ENCODE results near the gene ARHGEF3. TPM values are rescaled to one million over a fixed set of nuclear protein-coding genes. Genes with fewer than 3 reads are reported as not detected.

ARHGEF3 gene
- total and polyA plus RNA-seq, 9 donors: 23.5 to 48.2 (median 39.5) TPM

DNA sequence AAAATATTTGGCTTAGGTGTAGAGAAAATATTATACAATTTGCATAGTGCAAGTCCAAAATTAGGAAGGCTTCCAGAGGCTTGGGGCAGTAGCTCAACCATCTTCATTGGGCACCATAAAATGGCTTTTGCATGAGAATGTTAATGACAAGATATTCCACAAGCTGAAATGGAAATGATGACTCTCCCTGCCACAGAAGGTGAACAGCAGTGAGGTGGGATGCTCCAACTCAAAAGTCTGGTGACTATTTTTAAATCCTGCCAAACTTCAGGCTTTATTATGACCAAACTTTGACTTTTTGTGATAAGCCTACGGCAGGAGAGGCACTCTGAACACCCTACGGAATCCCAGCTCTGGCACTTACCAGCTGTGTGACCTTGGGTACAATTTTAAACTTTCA lies 37.6 kb downstream of the ARHGEF3 start:
- no peaks in the 10 kb centered on the region for H3K9me3 ChIP-seq
- peaks cover 2% of the 10 kb centered on the region for H3K4me1 ChIP-seq (ENCODE audit: insufficient read depth)
- TF ChIP-seq POLR2A (IDR thresholded peaks at IDR 0.05) (no peak), EP300 (IDR thresholded peaks at IDR 0.05) (no peak)
- TF ChIP-seq, protein P1, sequence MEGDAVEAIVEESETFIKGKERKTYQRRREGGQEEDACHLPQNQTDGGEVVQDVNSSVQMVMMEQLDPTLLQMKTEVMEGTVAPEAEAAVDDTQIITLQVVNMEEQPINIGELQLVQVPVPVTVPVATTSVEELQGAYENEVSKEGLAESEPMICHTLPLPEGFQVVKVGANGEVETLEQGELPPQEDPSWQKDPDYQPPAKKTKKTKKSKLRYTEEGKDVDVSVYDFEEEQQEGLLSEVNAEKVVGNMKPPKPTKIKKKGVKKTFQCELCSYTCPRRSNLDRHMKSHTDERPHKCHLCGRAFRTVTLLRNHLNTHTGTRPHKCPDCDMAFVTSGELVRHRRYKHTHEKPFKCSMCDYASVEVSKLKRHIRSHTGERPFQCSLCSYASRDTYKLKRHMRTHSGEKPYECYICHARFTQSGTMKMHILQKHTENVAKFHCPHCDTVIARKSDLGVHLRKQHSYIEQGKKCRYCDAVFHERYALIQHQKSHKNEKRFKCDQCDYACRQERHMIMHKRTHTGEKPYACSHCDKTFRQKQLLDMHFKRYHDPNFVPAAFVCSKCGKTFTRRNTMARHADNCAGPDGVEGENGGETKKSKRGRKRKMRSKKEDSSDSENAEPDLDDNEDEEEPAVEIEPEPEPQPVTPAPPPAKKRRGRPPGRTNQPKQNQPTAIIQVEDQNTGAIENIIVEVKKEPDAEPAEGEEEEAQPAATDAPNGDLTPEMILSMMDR (IDR thresholded peaks at IDR 0.05): no peak
- intact Hi-C loops (cut with DNase I): no loop called here
- no peaks in the 10 kb centered on the region for H3K36me3 ChIP-seq
- WGBS, 3 donors: 38 to 68% (median 50%) methylated on average over 2 of the region's 2 CpGs
- no peak overlapping the region for H3K27ac ChIP-seq
- H3K27me3 ChIP-seq: no peaks in the 10 kb centered on the region
- DNase-seq: no peak
- no peak overlapping the region for H3K4me3 ChIP-seq

DNA sequence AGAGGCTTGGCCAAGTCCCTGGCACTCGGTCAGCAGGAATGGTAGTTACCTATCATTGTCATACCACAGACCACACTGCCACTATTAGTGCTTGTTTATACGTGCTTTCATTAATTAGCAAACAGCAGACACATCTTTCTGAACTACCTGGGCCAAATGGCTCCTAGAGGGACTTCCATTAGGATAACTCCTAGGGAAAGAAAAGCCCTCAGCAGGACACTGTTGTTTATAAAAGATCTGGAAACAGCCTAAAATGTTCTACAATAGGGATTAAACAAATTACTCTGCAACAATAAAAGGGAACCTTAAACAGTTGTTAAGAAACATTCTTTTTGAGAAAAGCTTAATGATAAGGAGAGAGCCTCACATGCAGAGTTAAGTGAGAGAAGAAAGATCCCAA lies 38.5 kb downstream of the ARHGEF3 start:
- Histone ChIP-seq H3K4me1 (ENCODE audit: insufficient read depth) (no peaks in the 10 kb centered on the region), H3K27ac (no peak overlapping the region)
- intact Hi-C loops (cut with DNase I): no loop called here

DNA sequence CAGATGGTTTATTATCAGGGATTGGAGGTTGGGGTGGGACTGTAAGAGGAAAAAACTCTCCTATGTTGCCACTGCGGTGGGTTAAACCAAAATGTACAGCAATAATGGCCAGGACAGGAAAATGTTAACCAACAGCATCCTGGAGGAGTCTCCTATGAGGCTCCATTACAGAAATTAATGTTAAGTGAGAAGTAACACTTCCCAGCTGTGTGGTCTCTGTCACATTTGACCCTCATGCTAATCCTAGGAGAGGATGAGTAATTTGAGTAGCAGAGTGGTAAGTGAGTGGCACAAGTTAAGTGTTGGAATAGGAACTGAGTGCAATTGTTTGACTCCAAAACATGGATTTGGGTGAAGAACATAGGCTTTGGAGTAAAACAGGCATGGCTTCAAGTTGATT lies 39.0 kb downstream of the ARHGEF3 start:
- 90 to 100% (median 92%) methylated on average over 1 of the region's 1 CpG for WGBS, 3 donors
- no peak for DNase-seq
- no peak for TF ChIP-seq POLR2A (IDR thresholded peaks at IDR 0.05)
- TF ChIP-seq, protein P1 (IDR thresholded peaks at IDR 0.05): no peak
- no peak for TF ChIP-seq EP300 (IDR thresholded peaks at IDR 0.05)
- Histone ChIP-seq H3K9me3 (no peaks in the 10 kb centered on the region), H3K27me3 (no peaks in the 10 kb centered on the region), H3K27ac (no peak overlapping the region), H3K36me3 (no peaks in the 10 kb centered on the region), H3K4me1 (ENCODE audit: insufficient read depth) (no peaks in the 10 kb centered on the region), H3K4me3 (no peak overlapping the region)
- intact Hi-C loops (cut with DNase I): no loop called here

More for the DNA sequence above, 38.5 kb downstream of the ARHGEF3 start:
- no peaks in the 10 kb centered on the region for H3K9me3 ChIP-seq
- no peaks in the 10 kb centered on the region for H3K36me3 ChIP-seq
- TF ChIP-seq EP300 (IDR thresholded peaks at IDR 0.05) (no peak), POLR2A (IDR thresholded peaks at IDR 0.05) (no peak)
- TF ChIP-seq, protein P1 (IDR thresholded peaks at IDR 0.05): no peak
- no peaks in the 10 kb centered on the region for H3K27me3 ChIP-seq
- no peak overlapping the region for H3K4me3 ChIP-seq
- no peak for DNase-seq
- WGBS, 3 donors: 91 to 96% (median 93%) methylated on average over 2 of the region's 2 CpGs

DNA sequence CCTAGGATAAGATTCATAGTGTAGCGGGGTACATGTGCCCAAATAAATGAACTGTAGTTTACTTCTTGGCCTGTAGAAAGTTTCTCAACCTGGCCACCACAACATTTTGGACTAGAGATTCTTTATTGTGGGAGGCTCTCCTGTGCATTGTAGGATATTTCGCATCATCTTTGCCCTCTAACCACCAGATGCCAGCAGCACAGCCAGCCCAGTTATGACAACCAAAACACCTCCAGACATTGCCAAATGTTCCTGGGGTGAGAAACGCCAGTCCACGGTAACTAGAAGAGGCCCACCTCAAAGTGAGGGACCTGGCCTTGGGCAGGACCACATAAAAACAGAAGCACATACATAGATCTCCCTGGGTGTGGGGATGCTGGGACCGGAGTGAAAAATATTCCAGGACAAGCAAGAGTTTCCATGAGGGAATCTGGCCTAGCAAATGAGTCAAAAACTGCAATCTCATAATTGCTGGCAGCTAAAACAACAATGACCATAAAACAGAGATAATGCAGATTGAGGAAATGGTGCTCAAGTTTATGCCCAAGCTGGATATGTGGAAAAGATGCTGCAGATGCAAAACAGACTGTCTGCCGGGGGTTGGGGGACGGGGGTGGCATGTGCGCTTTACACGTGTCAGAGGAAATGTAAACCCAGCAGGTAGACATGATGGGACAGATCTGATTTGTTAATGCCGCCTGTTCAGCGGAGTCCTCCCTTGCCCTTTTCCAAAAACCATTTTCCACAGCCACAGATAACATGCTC lies 39.7 kb downstream of the ARHGEF3 start:
- H3K4me1 ChIP-seq (ENCODE audit: insufficient read depth): no peaks in the 10 kb centered on the region
- H3K9me3 ChIP-seq: no peaks in the 10 kb centered on the region
- no peaks in the 10 kb centered on the region for H3K27me3 ChIP-seq
- no peak for TF ChIP-seq POLR2A (IDR thresholded peaks at IDR 0.05)
- DNase-seq: no peak
- no peaks in the 10 kb centered on the region for H3K36me3 ChIP-seq
- no peak overlapping the region for H3K4me3 ChIP-seq
- intact Hi-C loops (cut with DNase I): no loop called here
- WGBS, 3 donors: 83 to 91% (median 91%) methylated on average over 11 of the region's 11 CpGs
- no peak overlapping the region for H3K27ac ChIP-seq

DNA sequence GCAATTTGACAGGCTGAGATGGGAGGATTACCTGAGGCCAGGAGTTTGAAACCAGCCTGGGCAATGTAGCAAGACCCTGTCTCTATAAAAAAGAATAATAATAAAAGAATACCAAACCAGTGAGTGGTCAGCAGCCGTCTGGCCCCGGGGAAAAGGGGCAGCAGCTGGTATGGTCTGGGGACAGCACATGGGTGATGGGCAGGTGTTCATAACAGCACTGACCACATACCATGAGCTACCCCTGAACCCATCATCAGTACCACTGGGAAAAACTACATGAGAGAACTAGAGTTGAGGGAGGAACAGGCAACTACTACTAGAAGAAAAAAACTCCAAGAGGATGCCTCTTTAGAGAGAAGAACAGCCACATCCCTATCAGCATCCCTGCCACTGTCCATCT lies 40.7 kb downstream of the ARHGEF3 start:
- WGBS, 3 donors: 92 to 95% (median 92%) methylated on average over 2 of the region's 2 CpGs
- Histone ChIP-seq H3K9me3 (no peaks in the 10 kb centered on the region), H3K36me3 (no peaks in the 10 kb centered on the region), H3K4me3 (no peak overlapping the region), H3K4me1 (ENCODE audit: insufficient read depth) (peaks cover 2% of the 10 kb centered on the region), H3K27me3 (no peaks in the 10 kb centered on the region), H3K27ac (no peak overlapping the region)
- DNase-seq: no peak
- TF ChIP-seq EP300 (IDR thresholded peaks at IDR 0.05) (no peak), POLR2A (IDR thresholded peaks at IDR 0.05) (no peak)
- TF ChIP-seq, protein P1 (IDR thresholded peaks at IDR 0.05): no peak
- intact Hi-C loops (cut with DNase I): no loop called here

Data from ovary (tissue), 9 donors.